NOMO-1 treated with DMSO at 0.1 percent for 48 hours (cell line): Measurements from ENCODE around the gene LRTM2.

Experiments
- DNase-seq: peaks from one replicate; lab custom pipeline; 2025; ENCODE audit not compliant: unreplicated experiment; lab: John Stamatoyannopoulos, UW

Gene LRTM2

GRCh38 chr12:1797991-1798640 is 22.2 kb upstream of the LRTM2 start:
- DNase-seq = no peak

GRCh38 chr12:1798641-1799020 is 21.7 kb upstream of the LRTM2 start:
- DNase-seq = no peak

- no peak for DNase-seq
These were observed 21.1 kb upstream of the LRTM2 start for GRCh38 chr12:1799051-1799881.

GRCh38 chr12:1799882-1800400 is 20.4 kb upstream of the LRTM2 start:
- DNase-seq = no peak

- no peak for DNase-seq
These were observed 19.7 kb upstream of the LRTM2 start for GRCh38 chr12:1800401-1801302.

GRCh38 chr12:1801303-1801975 is 18.9 kb upstream of the LRTM2 start:
- no peak for DNase-seq

GRCh38 chr12:1803736-1804135 is 16.6 kb upstream of the LRTM2 start:
- DNase-seq = no peak

GRCh38 chr12:1804545-1805332 is 15.6 kb upstream of the LRTM2 start:
- DNase-seq = peak; percentile 68

GRCh38 chr12:1805441-1806081 is 14.8 kb upstream of the LRTM2 start:
- DNase-seq = no peak

- no peak for DNase-seq
These were observed 13.9 kb upstream of the LRTM2 start for GRCh38 chr12:1806301-1807086.

- DNase-seq = no peak
These were observed 13.1 kb upstream of the LRTM2 start for GRCh38 chr12:1807087-1807860.

- DNase-seq = no peak
These were observed 12.1 kb upstream of the LRTM2 start for GRCh38 chr12:1808036-1808797.

GRCh38 chr12:1808798-1809480 is 11.4 kb upstream of the LRTM2 start:
- DNase-seq = peak; percentile 29

- no peak for DNase-seq
These were observed 10.7 kb upstream of the LRTM2 start for GRCh38 chr12:1809591-1810190.

GRCh38 chr12:1810201-1810930 is 10.0 kb upstream of the LRTM2 start:
- DNase-seq = no peak

- no peak for DNase-seq
These were observed 9.5 kb upstream of the LRTM2 start for GRCh38 chr12:1810931-1811280.
